HG03175 (cell line): ENCODE results near the gene EXOC4.
"Not testable (repeated sequence)": the region's sequence is repeated elsewhere in the genome, so short reads cannot be mapped to it uniquely, and the experiment has no call there.

Source experiments
- ATAC-seq: cut with Tn5 transposase; IDR thresholded peaks from one replicate; pipeline ENCODE4 v1.9.1; 2021; ENCODE audit warnings: mild to moderate bottlenecking, moderate library complexity; ENCODE audit not compliant: unreplicated experiment

EXOC4 gene

GRCh38 chr7:134042307-134042706 lies 789.4 kb downstream of the EXOC4 start:
- no peak for ATAC-seq

- ATAC-seq: no peak
Observed at GRCh38 chr7:134044682-134045081, 791.8 kb downstream of the EXOC4 start.

GRCh38 chr7:134045716-134046115 lies 792.8 kb downstream of the EXOC4 start:
- ATAC-seq: no peak

GRCh38 chr7:134046594-134047128 lies 793.8 kb downstream of the EXOC4 start:
- no peak for ATAC-seq

DNA sequence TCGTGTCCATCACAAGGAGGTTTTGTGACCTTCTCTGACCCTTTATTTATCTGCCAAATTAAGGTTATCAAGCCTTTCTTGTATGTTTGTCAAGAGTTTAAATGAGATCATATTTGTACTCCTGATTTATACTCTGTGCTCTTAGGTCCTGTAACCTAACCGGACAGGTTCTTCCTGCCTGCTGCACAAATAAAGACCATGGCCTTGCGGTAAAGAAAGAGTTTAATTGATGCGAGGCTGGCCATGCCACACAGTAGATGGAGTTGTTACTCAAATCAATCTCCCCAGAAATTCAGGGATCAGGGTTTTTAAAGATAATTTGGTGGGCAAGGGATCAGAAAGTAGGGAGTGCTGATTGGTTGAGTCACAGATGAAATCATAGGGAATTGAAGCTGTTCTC lies 794.8 kb downstream of the EXOC4 start:
- ATAC-seq: no peak

- ATAC-seq: no peak
Observed at GRCh38 chr7:134048166-134048565, 795.3 kb downstream of the EXOC4 start.

GRCh38 chr7:134051020-134051419 lies 798.1 kb downstream of the EXOC4 start:
- no peak for ATAC-seq

- ATAC-seq: no peak
Observed at GRCh38 chr7:134056816-134057215, 803.9 kb downstream of the EXOC4 start.

DNA sequence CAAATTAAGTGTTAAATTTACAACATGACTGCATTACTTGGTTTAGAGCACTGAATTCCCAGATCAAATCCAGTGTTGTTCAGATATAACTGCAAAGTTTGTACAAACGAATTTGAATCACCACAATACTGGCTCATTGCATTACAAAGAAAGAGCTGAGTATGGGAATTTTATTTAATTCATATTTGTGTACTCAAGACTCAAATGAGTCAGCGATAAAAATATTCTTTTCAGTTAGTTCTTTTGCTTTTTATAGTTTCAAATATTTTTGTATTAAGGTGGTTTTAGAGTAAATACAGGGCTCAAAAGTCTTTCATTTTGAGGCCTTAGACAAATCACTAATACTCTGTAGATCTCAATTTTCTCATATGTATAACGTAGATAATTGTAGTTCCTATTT lies 805.6 kb downstream of the EXOC4 start:
- ATAC-seq: no peak

- ATAC-seq: no peak
Observed at GRCh38 chr7:134058980-134059379, 806.1 kb downstream of the EXOC4 start.

DNA sequence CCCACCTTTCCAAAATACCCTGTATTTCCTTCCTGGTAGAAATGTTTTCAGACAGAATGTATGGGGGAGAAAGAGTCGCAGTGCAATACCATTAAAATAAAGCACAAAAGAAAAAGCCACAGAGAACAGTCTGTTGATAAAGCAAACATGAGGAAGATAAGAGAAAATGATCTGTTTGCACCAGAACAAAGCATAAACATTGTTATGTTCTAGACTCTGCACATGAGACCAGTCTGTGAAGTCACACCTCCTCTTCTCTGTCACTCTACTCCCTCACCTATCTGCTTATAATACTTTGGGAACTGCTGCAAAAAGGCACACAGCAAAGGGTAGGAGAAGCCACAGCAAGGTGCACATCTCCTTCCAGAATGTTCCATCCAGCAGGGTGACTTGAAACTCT lies 807.0 kb downstream of the EXOC4 start:
- ATAC-seq: no peak

GRCh38 chr7:134060874-134061273 lies 808.0 kb downstream of the EXOC4 start:
- no peak for ATAC-seq

DNA sequence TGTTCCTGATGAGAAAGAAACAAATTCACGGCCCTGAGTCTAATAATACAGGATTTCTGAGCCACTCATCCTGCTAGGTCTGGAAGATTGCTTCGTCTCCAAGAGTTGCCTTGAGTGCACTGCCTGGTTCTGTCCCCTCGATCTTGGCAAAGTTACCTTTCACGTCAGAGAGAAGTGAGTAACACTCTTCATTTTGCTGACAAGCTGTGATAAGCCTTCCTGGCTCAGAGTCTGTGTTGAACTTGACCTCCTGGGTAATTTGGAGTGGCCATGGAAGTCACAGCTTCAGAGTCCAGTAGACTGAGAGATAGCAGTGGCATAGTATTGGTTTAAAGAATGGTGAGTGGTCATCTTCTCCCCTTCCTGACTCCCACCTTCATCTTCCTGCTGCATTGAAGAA lies 809.6 kb downstream of the EXOC4 start:
- ATAC-seq: no peak

DNA sequence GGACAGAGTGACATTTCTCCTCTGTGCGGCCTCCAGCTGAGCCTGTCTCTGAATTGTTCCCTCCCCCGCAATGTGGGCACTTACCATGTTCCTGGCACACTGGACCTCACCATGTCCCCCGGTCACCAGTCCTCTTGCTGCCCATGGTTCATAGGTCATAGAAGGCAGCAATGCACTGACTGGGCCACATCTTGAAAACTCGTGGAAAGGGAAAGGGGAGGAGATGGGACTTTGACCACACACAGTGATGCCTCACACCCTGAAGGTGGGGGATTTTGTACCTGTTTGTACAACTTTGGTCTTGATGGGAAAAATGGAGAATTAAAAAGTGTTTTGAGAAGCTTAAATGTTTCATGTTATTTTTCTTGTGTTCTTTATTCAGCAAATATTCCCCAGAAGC lies 812.5 kb downstream of the EXOC4 start:
- ATAC-seq: no peak

- ATAC-seq: no peak
Observed at GRCh38 chr7:134067164-134067563, 814.3 kb downstream of the EXOC4 start.

DNA sequence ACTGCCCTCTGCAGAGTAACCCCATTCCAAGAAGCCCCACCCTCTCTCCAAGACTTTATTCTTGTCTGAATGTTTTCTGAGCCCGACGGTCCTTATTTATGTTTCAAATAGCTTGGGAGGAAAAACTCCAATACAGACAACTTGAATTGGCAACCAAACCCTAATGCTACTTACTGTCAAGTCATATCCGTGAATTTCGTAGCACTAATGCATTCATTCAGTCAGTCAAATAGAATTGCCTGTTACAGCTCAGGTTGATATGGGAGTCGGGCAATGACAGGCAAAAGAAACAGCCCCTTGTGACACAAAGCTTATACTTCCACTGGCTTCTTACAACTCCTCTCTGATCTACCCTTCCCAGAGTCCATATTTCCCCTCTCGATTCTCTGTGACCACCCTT lies 815.8 kb downstream of the EXOC4 start:
- ATAC-seq: no peak

- no peak for ATAC-seq
Observed at GRCh38 chr7:134069187-134069586, 816.3 kb downstream of the EXOC4 start.

DNA sequence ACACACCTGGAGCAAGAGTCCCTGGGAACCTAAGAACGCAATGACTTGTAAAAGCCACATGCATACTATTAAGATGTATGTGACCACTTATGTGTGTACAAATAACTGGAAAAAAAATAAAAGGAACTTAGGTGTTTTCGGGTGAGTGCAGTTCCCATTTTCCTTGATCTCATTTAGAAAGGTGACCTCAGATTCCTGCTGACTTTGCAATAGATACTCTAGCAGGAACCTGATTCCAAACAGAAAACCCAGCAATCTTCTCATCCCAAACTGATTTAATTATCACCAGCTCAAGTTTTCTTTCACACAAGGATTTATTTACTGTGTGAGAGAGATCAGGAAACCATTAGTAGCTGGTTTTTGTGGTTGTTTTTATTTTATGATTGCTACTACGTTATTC lies 817.8 kb downstream of the EXOC4 start:
- ATAC-seq: no peak

DNA sequence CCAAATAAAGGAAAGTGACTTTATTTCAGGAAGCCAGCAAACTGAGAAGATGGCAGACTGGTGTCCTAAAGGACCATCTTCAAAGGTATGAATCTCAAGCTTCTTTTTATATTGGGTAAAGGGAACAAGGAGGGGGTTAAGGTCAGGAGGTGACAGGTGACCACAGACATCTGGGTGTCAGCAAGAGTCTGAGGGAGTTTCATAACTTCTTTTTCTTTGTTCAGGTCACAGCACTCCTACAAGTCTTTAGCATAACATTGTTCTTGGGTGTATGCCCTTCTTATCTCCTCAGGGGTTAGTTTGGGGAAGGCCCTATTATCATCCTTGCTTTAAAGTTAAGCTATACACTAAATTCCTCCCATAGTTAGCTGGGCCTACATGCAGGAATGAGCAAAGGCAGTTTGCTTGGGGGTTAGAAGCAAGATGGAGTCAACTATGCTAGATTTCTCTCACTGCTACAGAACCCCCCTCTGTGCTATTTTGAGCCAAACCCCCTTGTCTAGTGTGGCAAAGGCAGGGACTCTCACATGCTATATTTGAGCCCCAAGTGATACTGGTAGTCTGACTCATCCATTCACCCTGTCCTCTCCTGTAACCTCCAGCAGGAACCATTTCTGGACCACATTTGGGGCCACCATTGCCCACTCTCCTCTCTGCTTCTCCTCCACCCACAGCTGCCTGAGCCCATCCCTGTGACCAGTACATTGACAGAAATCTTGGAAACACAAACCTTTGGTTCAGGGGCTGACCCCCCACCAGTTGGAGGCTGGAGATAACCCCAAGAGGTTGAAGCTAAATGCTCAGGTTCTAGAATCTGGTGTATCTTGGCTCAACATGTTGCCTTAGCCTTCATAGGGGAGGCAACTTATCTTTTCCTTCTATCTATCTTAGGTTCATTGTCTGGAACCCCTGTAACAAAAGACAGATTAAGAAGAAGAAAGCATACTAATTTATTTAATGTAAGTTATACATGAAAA lies 818.8 kb downstream of the EXOC4 start:
- ATAC-seq: peak; percentile 78

- ATAC-seq: no peak
Observed at GRCh38 chr7:134073276-134073675, 820.4 kb downstream of the EXOC4 start.

- ATAC-seq: no peak
Observed at GRCh38 chr7:134075799-134076198, 822.9 kb downstream of the EXOC4 start.

- ATAC-seq: not testable (repeated sequence)
Observed at GRCh38 chr7:134077560-134077959, 824.7 kb downstream of the EXOC4 start.
